ENCODE data around the gene LTB. TPM values are rescaled to one million over a fixed set of nuclear protein-coding genes. Genes with fewer than 3 reads are reported as not detected.

The LTB gene
- total RNA-seq, 1 experiment from 2014 or later = not detected

DNA sequence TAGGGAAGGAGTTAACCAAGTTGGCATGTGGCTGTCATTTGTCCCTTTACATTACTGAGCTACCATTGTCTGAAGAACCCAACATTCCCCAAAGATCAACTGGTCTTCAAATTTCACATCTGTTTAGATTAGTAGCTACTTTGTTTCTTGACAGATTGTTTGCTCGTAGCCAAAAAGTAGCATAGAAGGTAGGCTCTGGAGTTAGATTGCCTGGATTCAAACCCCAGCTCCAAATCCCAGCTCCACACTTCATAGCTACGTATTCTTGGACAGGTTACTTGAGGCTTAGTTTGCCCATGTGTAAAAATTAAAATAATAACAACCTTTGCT is 33.7 kb downstream of the LTB start:
- peak overlapping the region in 1 of 3 experiments; percentile 33; a peak in 1 of 7 replicates for H3K27ac Mint-ChIP-seq

More for the DNA sequence above, 33.7 kb downstream of the LTB start:
- H3K79me1 ChIP-seq (ENCODE audit: insufficient read depth, low read depth, low read length, poor library complexity, severe bottlenecking) = peaks cover 3% of the 10 kb centered on the region
- no peak overlapping the region for H4K8ac ChIP-seq (replicated peaks; ENCODE audit: insufficient read length, low read depth, low read length)
- H3K4me1 ChIP-seq (ENCODE audit: insufficient read depth, low read length) = no peaks in the 10 kb centered on the region; the same call in 1 of the 2 replicates
- no peak overlapping the region for H3K4me2 ChIP-seq (ENCODE audit: insufficient read depth, insufficient read length, low read length)
- no peak overlapping the region for H3K27ac ChIP-seq (ENCODE audit: insufficient read length, low read depth, low read length)
- Mint-ChIP-seq H3K27me3 (ENCODE audit: low read depth) (no peaks in the 10 kb centered on the region), H3K36me3 (ENCODE audit: insufficient read depth in 1 of 3, low read depth in 3 of 3) (peaks cover 6 to 32% (median 23%) of the 10 kb centered on the region in 3 experiments; a peak in 6 of 7 replicates), H3K4me1 (peaks cover 13 to 25% of the 10 kb centered on the region in 2 experiments), H3K4me3 (peak overlapping the region in 1 of 2 experiments; percentile 70; a peak in 2 of 5 replicates), H3K9me3 (no peaks in the 10 kb centered on the region)
- no peak overlapping the region for H3K4ac ChIP-seq (ENCODE audit: low read depth, low read length)
- no peaks in the 10 kb centered on the region for H3K23me2 ChIP-seq (ENCODE audit: insufficient read length, low read depth, low read length, poor library complexity, severe bottlenecking)
- H4K91ac ChIP-seq (ENCODE audit: insufficient read length, low read depth, low read length) = no peak overlapping the region
- H3T11ph ChIP-seq (ENCODE audit: low read length) = no peak overlapping the region
- no peak overlapping the region for H2BK15ac ChIP-seq (ENCODE audit: low read depth, low read length)
- H3K9me3 ChIP-seq (ENCODE audit: control insufficient read depth, low read depth, low read length) = no peaks in the 10 kb centered on the region
- H3K18ac ChIP-seq (ENCODE audit: insufficient read length, low read depth, low read length) = no peak overlapping the region
- H3K56ac ChIP-seq (ENCODE audit: insufficient read length, low read depth, low read length) = no peak overlapping the region
- no peak overlapping the region for H2BK5ac ChIP-seq (ENCODE audit: insufficient read length, low read length)
- no peak overlapping the region for H3K23ac ChIP-seq (ENCODE audit: insufficient read length, low read depth, low read length)
- H3K79me2 ChIP-seq (ENCODE audit: insufficient read depth, low read length) = no peaks in the 10 kb centered on the region; the same call in 1 of the 2 replicates
- H2BK120ac ChIP-seq (ENCODE audit: low read depth, low read length, poor library complexity, severe bottlenecking) = no peak overlapping the region
- H4K20me1 ChIP-seq (ENCODE audit: control insufficient read depth, insufficient read depth, insufficient read length) = no peaks in the 10 kb centered on the region
- no peaks in the 10 kb centered on the region for H3K27me3 ChIP-seq (ENCODE audit: insufficient read depth, low read length)
- WGBS (ENCODE audit: extremely low coverage, insufficient read length, low lambda C conversion rate) = no CpG with 5 or more reads among the region's 2 CpGs
- no peak for DNase-seq
- H2AFZ ChIP-seq (ENCODE audit: low read length) = no peak overlapping the region
- H2BK12ac ChIP-seq (ENCODE audit: insufficient read length, low read depth, low read length) = no peak overlapping the region
- no peak overlapping the region for H3K14ac ChIP-seq (ENCODE audit: insufficient read depth, low read length)
- no peak overlapping the region for H2BK20ac ChIP-seq (ENCODE audit: low read depth, low read length, poor library complexity, severe bottlenecking)
- H4K5ac ChIP-seq (ENCODE audit: insufficient read length, low read depth, low read length) = no peak overlapping the region
- no peak overlapping the region for H3K9ac ChIP-seq (ENCODE audit: extremely low read depth, insufficient read length, low read length)
- no peak overlapping the region for H2AK5ac ChIP-seq (ENCODE audit: insufficient read length, low read length)
- no peak for TF ChIP-seq CTCF (conservative IDR thresholded peaks at IDR 0.05)
